GM21423 (cell line): ENCODE results near the gene ST6GALNAC6.
A peak's percentile ranks its signal among the peaks of the same experiment; 100 is the strongest.

Experiments
- ATAC-seq: cut with Tn5 transposase; IDR thresholded peaks from one replicate; pipeline ENCODE4 v1.9.1; 2021; ENCODE audit warnings: mild to moderate bottlenecking, moderate library complexity; ENCODE audit not compliant: unreplicated experiment

The ST6GALNAC6 gene

DNA sequence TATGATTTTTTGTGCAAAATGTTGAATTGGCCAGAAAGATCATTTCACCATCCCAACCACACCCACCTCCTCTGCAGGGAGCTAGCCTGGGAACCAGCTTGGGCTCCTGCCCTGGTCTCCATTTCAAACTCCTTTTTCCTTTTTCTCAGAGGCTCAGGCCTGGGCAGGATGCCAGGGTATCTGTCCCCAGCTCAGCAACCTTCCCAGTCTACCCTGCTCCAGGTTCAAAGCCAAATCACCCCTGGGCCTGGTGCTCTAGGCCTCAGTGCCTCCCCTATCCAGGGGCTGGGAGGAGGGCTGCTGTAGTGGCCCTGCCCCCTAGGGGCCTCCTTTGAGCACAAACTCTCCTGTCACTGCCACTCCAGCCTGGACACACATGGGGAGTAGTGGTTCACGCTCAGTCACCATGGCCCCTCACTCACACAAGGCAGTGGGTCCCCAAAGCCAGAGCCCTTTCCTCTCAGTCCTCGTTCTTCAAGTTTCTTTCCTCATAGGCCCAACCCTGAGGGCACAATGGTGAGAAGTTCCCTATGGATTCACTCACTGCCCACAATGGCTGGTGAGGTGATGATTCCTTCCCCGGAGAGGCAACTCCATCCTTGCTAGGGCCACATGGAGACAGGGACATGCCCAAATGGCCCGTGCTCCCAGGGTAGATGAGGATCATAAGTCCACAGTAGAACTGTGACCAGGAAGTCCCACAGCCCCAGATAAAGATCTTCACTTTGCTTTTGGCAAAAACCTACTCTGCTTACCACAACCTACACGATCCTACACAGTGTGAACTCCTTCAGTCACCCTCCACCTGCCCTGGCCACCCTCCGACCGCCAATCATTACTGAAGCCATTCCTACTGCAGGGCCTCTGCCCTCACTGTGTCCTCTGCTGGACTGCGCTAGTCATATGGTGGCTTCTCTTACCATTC lies 19.0 kb upstream of the ST6GALNAC6 start:
- no peak for ATAC-seq

- no peak for ATAC-seq
Measured at GRCh38 chr9:127917603-127918002, 18.2 kb upstream of the ST6GALNAC6 start.

- peak; percentile 70 for ATAC-seq
Measured at GRCh38 chr9:127916720-127917581, 17.5 kb upstream of the ST6GALNAC6 start, which contains the start of gene ST6GALNAC4. Gene ST6GALNAC4, minus strand, starts transcription at chr9:127917041. Its CDS starts 622 bp downstream, at chr9:127916419.

- ATAC-seq = no peak
Measured at GRCh38 chr9:127915801-127916719, 16.7 kb upstream of the ST6GALNAC6 start.

- no peak for ATAC-seq
Measured at GRCh38 chr9:127915325-127915752, 15.9 kb upstream of the ST6GALNAC6 start.

DNA sequence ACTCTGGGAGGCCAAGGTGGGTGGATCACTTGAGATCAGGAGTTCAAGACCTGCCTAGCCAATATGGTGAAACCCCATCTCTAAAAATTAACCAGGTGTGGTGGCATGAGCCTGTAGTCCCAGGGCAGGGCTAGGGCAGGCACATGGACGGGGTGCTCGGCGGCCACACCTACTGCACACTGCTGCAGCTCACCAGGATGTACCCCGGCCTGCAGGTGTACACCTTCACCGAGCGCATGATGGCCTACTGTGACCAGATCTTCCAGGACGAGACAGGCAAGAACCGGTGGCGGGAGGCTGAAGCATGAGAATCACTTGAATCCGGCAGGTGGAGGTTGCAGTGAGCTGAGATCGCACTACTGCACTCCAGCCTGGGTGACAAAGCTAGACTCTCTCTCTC lies 14.3 kb upstream of the ST6GALNAC6 start:
- no peak for ATAC-seq

- ATAC-seq = no peak
Measured at GRCh38 chr9:127912882-127913281, 13.5 kb upstream of the ST6GALNAC6 start.

GRCh38 chr9:127912296-127912695 lies 12.9 kb upstream of the ST6GALNAC6 start:
- ATAC-seq = no peak

- ATAC-seq = no peak
Measured at GRCh38 chr9:127910613-127911205, 11.3 kb upstream of the ST6GALNAC6 start.

GRCh38 chr9:127909839-127910273 lies 10.5 kb upstream of the ST6GALNAC6 start:
- ATAC-seq = no peak

GRCh38 chr9:127908660-127908926 lies 9.2 kb upstream of the ST6GALNAC6 start:
- no peak for ATAC-seq

GRCh38 chr9:127907867-127908659 lies 8.7 kb upstream of the ST6GALNAC6 start:
- ATAC-seq = no peak

GRCh38 chr9:127905788-127906191 lies 6.4 kb upstream of the ST6GALNAC6 start:
- ATAC-seq = no peak

DNA sequence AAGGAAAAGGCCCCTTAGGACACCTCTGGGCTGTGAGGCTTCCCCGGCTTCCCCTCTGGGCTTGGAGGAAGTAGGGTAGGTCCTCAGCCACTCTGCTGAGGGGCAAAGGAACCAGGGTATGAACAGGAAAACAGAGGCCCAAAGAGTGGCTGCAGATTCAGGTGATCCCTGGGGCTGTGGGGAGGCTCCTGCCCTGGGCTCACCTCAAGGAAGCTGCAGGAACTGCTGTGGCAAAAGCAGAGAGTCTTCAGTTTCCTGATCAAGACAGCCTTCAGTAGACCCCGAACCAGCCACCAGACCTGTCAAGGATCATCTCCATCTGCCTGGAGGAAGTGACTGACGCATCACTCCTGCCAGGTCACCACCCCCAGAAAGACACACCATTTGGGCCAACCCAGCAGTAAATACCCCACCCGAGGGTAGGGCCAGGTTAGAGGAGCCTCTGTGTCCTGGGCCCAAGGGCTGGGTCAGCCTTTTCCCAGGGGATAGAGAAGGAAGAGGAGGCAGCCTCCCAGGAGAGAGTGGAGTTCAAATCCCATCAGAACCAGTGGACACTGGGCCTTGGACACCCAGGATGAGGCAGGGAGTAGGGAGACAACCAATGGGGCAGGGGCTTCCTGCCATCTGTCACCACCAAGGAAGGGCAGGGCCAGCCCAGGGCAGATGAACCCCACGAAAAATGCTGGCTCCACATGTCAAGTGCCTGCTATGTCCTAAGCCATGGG lies 5.8 kb upstream of the ST6GALNAC6 start:
- no peak for ATAC-seq

GRCh38 chr9:127904561-127905003 lies 5.2 kb upstream of the ST6GALNAC6 start:
- no peak for ATAC-seq

DNA sequence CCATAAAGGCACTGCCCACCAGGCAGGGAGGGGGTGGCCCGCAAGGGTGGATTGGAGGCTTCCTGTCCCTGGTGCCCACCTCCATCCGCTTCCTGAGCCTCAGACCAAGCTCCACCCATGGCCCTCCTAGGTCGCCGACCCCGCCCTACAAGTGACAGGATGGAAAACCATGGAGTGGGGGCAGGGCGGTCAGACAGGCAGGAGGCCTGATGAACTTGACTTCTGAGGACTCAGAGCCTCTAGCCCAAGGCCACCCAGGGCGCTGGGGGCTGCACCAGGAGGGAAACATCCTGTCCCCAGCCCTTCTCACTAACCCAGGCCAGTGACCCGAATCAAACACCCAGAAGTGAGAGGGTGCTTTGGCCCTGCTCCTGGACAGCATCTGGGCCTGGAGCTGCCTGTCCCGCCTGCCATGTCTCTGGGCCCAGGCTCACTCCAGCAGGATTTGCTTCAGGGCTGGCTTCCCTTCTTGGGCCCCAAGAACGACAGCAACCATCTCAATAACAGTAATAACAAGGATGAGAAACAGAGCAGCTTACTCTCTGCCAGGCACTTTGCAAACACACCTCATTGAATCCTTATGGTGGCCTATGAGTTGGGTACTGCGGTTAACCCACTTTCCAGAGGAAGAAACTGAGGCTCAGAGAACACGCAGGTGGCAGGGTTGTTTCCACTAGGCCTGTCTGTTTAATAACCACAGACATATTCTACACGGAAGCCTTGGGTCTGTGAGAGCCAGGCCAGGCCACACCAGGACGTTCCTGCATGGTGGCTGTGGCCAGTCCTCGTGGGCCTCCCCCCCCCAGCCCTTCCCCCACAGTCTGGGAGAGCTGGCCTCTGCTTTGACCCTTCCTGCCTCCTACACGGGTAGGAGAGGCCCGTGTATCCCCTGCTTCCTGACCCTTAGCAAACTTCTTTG lies 4.4 kb upstream of the ST6GALNAC6 start:
- no peak for ATAC-seq

DNA sequence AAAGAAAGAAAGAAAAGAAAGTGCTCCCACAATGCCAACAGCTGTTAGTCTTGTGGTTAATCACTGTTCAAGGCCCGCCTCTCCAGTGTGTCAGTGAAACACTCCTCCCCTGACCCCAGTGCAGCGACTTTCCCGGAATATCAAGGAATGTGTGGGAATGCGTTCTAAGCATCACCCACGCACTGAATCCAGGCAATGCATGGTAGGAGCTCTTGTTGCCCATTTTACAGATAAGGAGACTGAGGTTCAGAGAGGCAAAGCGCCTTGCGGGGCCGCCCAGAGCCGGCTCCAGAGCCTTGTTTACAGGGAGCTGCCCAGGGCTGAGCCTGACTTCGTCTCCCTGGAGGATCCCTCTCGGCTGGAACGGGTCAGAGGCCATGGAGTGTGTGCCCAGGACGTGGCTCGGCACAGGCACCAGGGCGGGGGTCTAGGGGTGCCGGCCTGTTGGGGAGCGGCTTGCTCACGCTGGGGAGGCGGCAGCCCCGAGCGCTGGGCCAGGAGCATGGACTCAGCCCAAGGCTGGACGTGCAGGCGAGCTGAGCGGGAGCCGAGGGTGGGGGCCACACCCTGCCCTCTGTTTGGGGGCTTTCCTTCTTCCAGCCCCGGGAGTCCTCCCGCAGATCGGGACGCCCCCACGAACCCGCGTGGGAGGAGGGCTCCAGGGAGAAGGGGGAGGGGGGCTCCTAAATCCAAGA lies 823 bp downstream of the ST6GALNAC6 start:
- ATAC-seq = no peak
